H9 (cell line): Measurements from ENCODE around the gene LRP5. TPM values are rescaled to one million over a fixed set of nuclear protein-coding genes. Genes with fewer than 3 reads are reported as not detected.

ENCODE experiments used
- DNase-seq: peaks from one replicate; pipeline ENCODE4 v3.0.0-alpha.2; 2017
- H2AFZ ChIP-seq: one replicate; pipeline ENCODE4 v1.6.1; 2013; ENCODE audit warnings: mild to moderate bottlenecking, low read length, control low read depth, moderate library complexity
- H2AK5ac ChIP-seq: 2 replicates; pipeline ENCODE4 v1.6.1; 2013; ENCODE audit warnings: low read length, control low read depth, mixed read lengths; ENCODE audit not compliant: insufficient read length
- H2BK120ac ChIP-seq: one replicate; pipeline ENCODE4 v1.6.1; 2013; ENCODE audit warnings: low read depth, mild to moderate bottlenecking, low read length, control low read depth, inconsistent platforms; ENCODE audit not compliant: poor library complexity, severe bottlenecking
- H2BK12ac ChIP-seq: 2 replicates; pipeline ENCODE4 v1.6.1; 2013; ENCODE audit warnings: low read length, control low read depth, mixed read lengths, low read depth; ENCODE audit not compliant: insufficient read length
- H2BK15ac ChIP-seq: 2 replicates; pipeline ENCODE4 v1.6.1; 2013; ENCODE audit warnings: low read depth, low read length, control low read depth
- H2BK20ac ChIP-seq: one replicate; pipeline ENCODE4 v1.6.1; 2013; ENCODE audit warnings: low read depth, mild to moderate bottlenecking, low read length, control low read depth, inconsistent platforms; ENCODE audit not compliant: poor library complexity, severe bottlenecking
- H2BK5ac ChIP-seq: 2 replicates; pipeline ENCODE4 v1.6.1; 2013; ENCODE audit warnings: low read length, control low read depth, mixed read lengths; ENCODE audit not compliant: insufficient read length
- H3K14ac ChIP-seq: 2 replicates; pipeline ENCODE4 v1.6.1; 2013; ENCODE audit warnings: low read length, control low read depth; ENCODE audit not compliant: insufficient read depth
- H3K18ac ChIP-seq: 2 replicates; pipeline ENCODE4 v1.6.1; 2013; ENCODE audit warnings: low read depth, mild to moderate bottlenecking, mixed read lengths, low read length, control low read depth; ENCODE audit not compliant: insufficient read length
- H3K23ac ChIP-seq: 2 replicates; pipeline ENCODE4 v1.6.1; 2013; ENCODE audit warnings: low read length, control low read depth, mixed read lengths, low read depth; ENCODE audit not compliant: insufficient read length
- H3K23me2 ChIP-seq: 2 replicates; pipeline ENCODE4 v1.6.1; 2013; ENCODE audit warnings: low read depth, mild to moderate bottlenecking, mixed read lengths, low read length, control low read depth; ENCODE audit not compliant: insufficient read length, poor library complexity, severe bottlenecking
- H3K27ac ChIP-seq: 2 replicates; pipeline ENCODE4 v1.5.1; 2013; ENCODE audit warnings: low read length, control low read depth, mixed read lengths, low read depth; ENCODE audit not compliant: insufficient read length
- H3K27me3 ChIP-seq: 2 replicates; pipeline ENCODE4 v1.6.1; 2013; ENCODE audit warnings: low read length, control low read depth, inconsistent platforms; ENCODE audit not compliant: insufficient read depth
- H3K4ac ChIP-seq: 2 replicates; pipeline ENCODE4 v1.6.1; 2013; ENCODE audit warnings: low read depth, mild to moderate bottlenecking, control low read depth, inconsistent platforms, low read length, moderate library complexity
- H3K4me1 ChIP-seq: 2 replicates; pipeline ENCODE4 v1.6.1; 2013; ENCODE audit warnings: low read length, control low read depth, inconsistent platforms; ENCODE audit not compliant: insufficient read depth
- H3K4me2 ChIP-seq: 2 replicates; pipeline ENCODE4 v1.6.1; 2013; ENCODE audit warnings: low read length, control low read depth, mixed read lengths; ENCODE audit not compliant: insufficient read length, insufficient read depth
- H3K56ac ChIP-seq: 2 replicates; pipeline ENCODE4 v1.6.1; 2013; ENCODE audit warnings: low read depth, mild to moderate bottlenecking, mixed read lengths, low read length, control low read depth; ENCODE audit not compliant: insufficient read length
- H3K79me1 ChIP-seq: 2 replicates; pipeline ENCODE4 v1.6.1; 2013; ENCODE audit warnings: low read depth, mild to moderate bottlenecking, moderate library complexity, low read length, control low read depth, inconsistent platforms; ENCODE audit not compliant: insufficient read depth, poor library complexity, severe bottlenecking
- H3K79me2 ChIP-seq: 2 replicates; pipeline ENCODE4 v1.6.1; 2013; ENCODE audit warnings: low read length, control low read depth, inconsistent platforms; ENCODE audit not compliant: insufficient read depth
- H3K9ac ChIP-seq: 2 replicates; pipeline ENCODE4 v1.6.1; 2013; ENCODE audit warnings: low read length, control low read depth, mixed read lengths; ENCODE audit not compliant: insufficient read length; ENCODE audit errors: extremely low read depth
- H3K9me3 ChIP-seq: one replicate; pipeline ENCODE4 v1.6.1; 2013; ENCODE audit warnings: low read depth, low read length, inconsistent platforms; ENCODE audit not compliant: control insufficient read depth
- H3T11ph ChIP-seq: one replicate; pipeline ENCODE4 v1.6.1; 2013; ENCODE audit warnings: mild to moderate bottlenecking, low read length, control low read depth, inconsistent platforms
- H4K20me1 ChIP-seq: one replicate; pipeline ENCODE4 v1.6.1; 2013; ENCODE audit not compliant: control insufficient read depth, insufficient read length, insufficient read depth
- H4K5ac ChIP-seq: 2 replicates; pipeline ENCODE4 v1.6.1; 2013; ENCODE audit warnings: low read depth, mild to moderate bottlenecking, mixed read lengths, low read length, control low read depth; ENCODE audit not compliant: insufficient read length
- H4K8ac ChIP-seq: replicated peaks from 2 replicates; pipeline ENCODE4 v1.6.1; 2013; ENCODE audit warnings: low read length, control low read depth, mixed read lengths, low read depth; ENCODE audit not compliant: insufficient read length
- H4K91ac ChIP-seq: 2 replicates; pipeline ENCODE4 v1.6.1; 2013; ENCODE audit warnings: low read depth, mild to moderate bottlenecking, moderate library complexity, mixed read lengths, low read length, control low read depth; ENCODE audit not compliant: insufficient read length
- H3K27ac Mint-ChIP-seq, 3 experiments: 2 replicates in 2 of 3; 3 replicates in 1 of 3; pipeline ENCODE4 v1.8.0; 2020 to 2021; ENCODE audit warnings: mixed read lengths in 3 of 3, mild to moderate bottlenecking in 1 of 3, moderate library complexity in 1 of 3
- H3K27me3 Mint-ChIP-seq: 2 replicates; pipeline ENCODE4 v1.8.0; 2021; ENCODE audit warnings: low read depth, mild to moderate bottlenecking, moderate library complexity, mixed read lengths
- H3K36me3 Mint-ChIP-seq, 3 experiments: 2 replicates in 2 of 3; 3 replicates in 1 of 3; pipeline ENCODE4 v1.8.0; 2020 to 2021; ENCODE audit warnings: low read depth in 3 of 3, mixed read lengths in 3 of 3; ENCODE audit not compliant: insufficient read depth in 1 of 3
- H3K4me1 Mint-ChIP-seq, 2 experiments: 2 replicates each; pipeline ENCODE4 v1.8.0; 2020; ENCODE audit warnings: mixed read lengths in 2 of 2
- H3K4me3 Mint-ChIP-seq, 2 experiments: 2 replicates in 1 of 2; 3 replicates in 1 of 2; pipeline ENCODE4 v1.8.0; 2020 to 2021; ENCODE audit warnings: mild to moderate bottlenecking in 2 of 2, mixed read lengths in 2 of 2, moderate library complexity in 1 of 2
- H3K9me3 Mint-ChIP-seq, 2 experiments: 2 replicates in 1 of 2; 3 replicates in 1 of 2; pipeline ENCODE4 v1.8.0; 2020; ENCODE audit warnings: mild to moderate bottlenecking in 2 of 2, mixed read lengths in 2 of 2, moderate library complexity in 1 of 2
- WGBS: extraction: QIAGEN DNeasy Blood & Tissue Kit; methylation state at CpG from one replicate; pipeline ENCODE4 v1.1.7; 2013; ENCODE audit warnings: missing lambda C conversion rate, low lambda C conversion rate, mixed read lengths; ENCODE audit not compliant: insufficient read length; ENCODE audit errors: extremely low coverage; 5-methylcytosine and 5-hydroxymethylcytosine counted together
- total RNA-seq: library from RNA; stranded (reverse); gene quantifications from 2 replicates; pipeline ENCODE4 v1.2.1, GENCODE V29; 2021
- TF ChIP-seq, protein P1 (sequence below): fragments of 200-600 bp; sonication (generic); conservative IDR thresholded peaks from 3 replicates; pipeline ENCODE4 v1.8.0; 2021; ENCODE audit warnings: antibody characterized with exemption, mild to moderate bottlenecking

Gene LRP5
- total RNA-seq, 1 experiment from 2014 or later: 38.4 TPM

- Histone ChIP-seq H3K79me1 (no peaks in the 10 kb centered on the region), H3K9me3 (no peaks in the 10 kb centered on the region), H4K20me1 (no peaks in the 10 kb centered on the region), H3K27me3 (no peaks in the 10 kb centered on the region), H2BK20ac (no peak overlapping the region), H3K23me2 (no peaks in the 10 kb centered on the region), H2BK5ac (no peak overlapping the region), H3K14ac (no peak overlapping the region), H2BK15ac (no peak overlapping the region), H4K91ac (no peak overlapping the region), H3K4me1 (peaks cover 2% of the 10 kb centered on the region; the same call in 1 of the 2 replicates), H2AK5ac (no peak overlapping the region), H2BK120ac (no peak overlapping the region), H3K18ac (no peak overlapping the region), H3K56ac (no peak overlapping the region), H2BK12ac (no peak overlapping the region), H3K9ac (no peak overlapping the region), H3K4me2 (no peak overlapping the region), H3T11ph (no peak overlapping the region), H3K23ac (no peak overlapping the region), H3K4ac (no peak overlapping the region), H3K79me2 (no peaks in the 10 kb centered on the region; the same call in 1 of the 2 replicates), H4K8ac (no peak overlapping the region), H4K5ac (no peak overlapping the region), H3K27ac (no peak overlapping the region), H2AFZ (no peak overlapping the region)
- H3K27ac Mint-ChIP-seq: peak overlapping the region in 2 of 3 experiments; percentile 13 to 25; a peak in 3 of 7 replicates
- H3K36me3 Mint-ChIP-seq: peaks cover 14 to 23% (median 21%) of the 10 kb centered on the region in 3 experiments; a peak in 6 of 7 replicates
- peaks cover 23 to 30% of the 10 kb centered on the region in 2 experiments for H3K4me1 Mint-ChIP-seq
- H3K27me3 Mint-ChIP-seq: no peaks in the 10 kb centered on the region
- no CpG with 5 or more reads among the region's 2 CpGs for WGBS
- DNase-seq: no peak
- TF ChIP-seq, protein P1, sequence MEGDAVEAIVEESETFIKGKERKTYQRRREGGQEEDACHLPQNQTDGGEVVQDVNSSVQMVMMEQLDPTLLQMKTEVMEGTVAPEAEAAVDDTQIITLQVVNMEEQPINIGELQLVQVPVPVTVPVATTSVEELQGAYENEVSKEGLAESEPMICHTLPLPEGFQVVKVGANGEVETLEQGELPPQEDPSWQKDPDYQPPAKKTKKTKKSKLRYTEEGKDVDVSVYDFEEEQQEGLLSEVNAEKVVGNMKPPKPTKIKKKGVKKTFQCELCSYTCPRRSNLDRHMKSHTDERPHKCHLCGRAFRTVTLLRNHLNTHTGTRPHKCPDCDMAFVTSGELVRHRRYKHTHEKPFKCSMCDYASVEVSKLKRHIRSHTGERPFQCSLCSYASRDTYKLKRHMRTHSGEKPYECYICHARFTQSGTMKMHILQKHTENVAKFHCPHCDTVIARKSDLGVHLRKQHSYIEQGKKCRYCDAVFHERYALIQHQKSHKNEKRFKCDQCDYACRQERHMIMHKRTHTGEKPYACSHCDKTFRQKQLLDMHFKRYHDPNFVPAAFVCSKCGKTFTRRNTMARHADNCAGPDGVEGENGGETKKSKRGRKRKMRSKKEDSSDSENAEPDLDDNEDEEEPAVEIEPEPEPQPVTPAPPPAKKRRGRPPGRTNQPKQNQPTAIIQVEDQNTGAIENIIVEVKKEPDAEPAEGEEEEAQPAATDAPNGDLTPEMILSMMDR: no peak
- H3K9me3 Mint-ChIP-seq: peaks cover 0 to 4% of the 10 kb centered on the region in 2 experiments; a peak in 1 of 5 replicates
- H3K4me3 Mint-ChIP-seq: no peak overlapping the region
Measured at GRCh38 chr11:68346462-68346790, 34.0 kb downstream of the LRP5 start.
